NK-92 treated with Interleukin-12 subunit alpha and Interleukin-12 subunit beta, amount 100 ng/mL, for 24 hours (cell line): Measurements from ENCODE around the gene CUBN.

ENCODE experiments used
- DNase-seq: peaks from one replicate; lab custom pipeline; 2025; lab: John Stamatoyannopoulos, UW

The CUBN gene

GRCh38 chr10:17067376-17068264 is 62.0 kb downstream of the CUBN start:
- no peak for DNase-seq

- no peak for DNase-seq
Measured at GRCh38 chr10:17066807-17067206, 62.8 kb downstream of the CUBN start.

GRCh38 chr10:17066000-17066399 is 63.6 kb downstream of the CUBN start:
- DNase-seq = no peak

- DNase-seq = no peak
Measured at GRCh38 chr10:17065273-17065672, 64.3 kb downstream of the CUBN start.

GRCh38 chr10:17064435-17064834 is 65.2 kb downstream of the CUBN start:
- no peak for DNase-seq

GRCh38 chr10:17062955-17063484 is 66.6 kb downstream of the CUBN start:
- no peak for DNase-seq

- DNase-seq = no peak
Measured at GRCh38 chr10:17062493-17062892, 67.1 kb downstream of the CUBN start.

GRCh38 chr10:17062009-17062408 is 67.6 kb downstream of the CUBN start:
- DNase-seq = no peak

GRCh38 chr10:17061418-17061817 is 68.2 kb downstream of the CUBN start:
- no peak for DNase-seq

GRCh38 chr10:17060289-17060688 is 69.3 kb downstream of the CUBN start:
- DNase-seq = no peak

GRCh38 chr10:17059197-17059688 is 70.4 kb downstream of the CUBN start:
- no peak for DNase-seq

GRCh38 chr10:17058093-17058492 is 71.5 kb downstream of the CUBN start:
- no peak for DNase-seq

GRCh38 chr10:17056781-17057428 is 72.7 kb downstream of the CUBN start:
- no peak for DNase-seq

GRCh38 chr10:17053513-17053912 is 76.1 kb downstream of the CUBN start:
- DNase-seq = no peak

- no peak for DNase-seq
Measured at GRCh38 chr10:17053061-17053460, 76.5 kb downstream of the CUBN start.

GRCh38 chr10:17051851-17052250 is 77.8 kb downstream of the CUBN start:
- DNase-seq = no peak

GRCh38 chr10:17049195-17049594 is 80.4 kb downstream of the CUBN start:
- DNase-seq = no peak

GRCh38 chr10:17047908-17048307 is 81.7 kb downstream of the CUBN start:
- no peak for DNase-seq

GRCh38 chr10:17046989-17047388 is 82.6 kb downstream of the CUBN start:
- no peak for DNase-seq

GRCh38 chr10:17043586-17043985 is 86.0 kb downstream of the CUBN start:
- DNase-seq = no peak

GRCh38 chr10:17041626-17042520 is 87.7 kb downstream of the CUBN start:
- DNase-seq = no peak

GRCh38 chr10:17038627-17039026 is 91.0 kb downstream of the CUBN start:
- DNase-seq = no peak
